ENCODE measurements around the gene PPARA. TPM values are rescaled to one million over a fixed set of nuclear protein-coding genes. Genes with fewer than 3 reads are reported as not detected.

PPARA gene
- total and polyA plus RNA-seq, 2 donors (not counting 1 experiment from before 2014, with no cell fraction given): 10.2 to 17.5 TPM

DNA sequence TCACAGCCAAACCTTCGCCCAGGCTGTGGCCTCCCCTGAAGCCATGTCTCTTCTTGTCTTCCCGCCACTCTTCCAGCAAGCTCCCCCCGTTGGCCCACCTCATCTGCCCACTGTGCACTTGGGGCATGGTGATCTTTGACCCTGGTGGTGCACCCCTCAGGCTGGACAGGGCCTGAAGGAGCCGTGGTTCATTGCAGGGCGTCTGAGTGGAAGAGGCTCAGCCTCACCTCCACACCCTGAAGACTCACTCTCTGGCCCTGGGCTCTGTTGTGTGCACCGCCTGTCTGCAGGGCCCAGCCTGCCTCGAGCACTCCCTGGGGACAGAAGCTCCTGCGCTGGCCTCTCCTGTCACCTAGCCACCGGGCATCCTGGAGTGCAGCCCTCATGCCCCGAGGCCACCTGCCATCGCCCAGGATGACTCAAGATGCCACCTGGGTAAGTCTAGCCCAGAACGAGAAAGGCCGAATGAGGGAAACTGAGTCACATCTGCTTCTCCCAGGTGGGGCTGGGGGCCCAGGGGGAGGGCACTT is 40.8 kb upstream of the PPARA start:
- Histone ChIP-seq H3K4me1 (ENCODE audit: control insufficient read depth, extremely low read depth, insufficient read depth, low read length) (peaks cover 79% of the 10 kb centered on the region), H3K27ac (ENCODE audit: insufficient read depth, low read length) (peak overlapping the region; percentile 54), H3K27me3 (ENCODE audit: control insufficient read depth, insufficient read depth, low read length) (no peaks in the 10 kb centered on the region), H4K20me1 (ENCODE audit: control insufficient read depth, extremely low read depth, insufficient read depth, low read length) (no peaks in the 10 kb centered on the region), H3K9ac (ENCODE audit: insufficient read depth, low read length) (no peak overlapping the region), H3K9me3 (ENCODE audit: control insufficient read depth, insufficient read depth, low read depth, low read length) (no peaks in the 10 kb centered on the region), H3K4me3 (replicated peaks in 1 of 4; ENCODE audit: control extremely low read depth in 1 of 4, insufficient read depth in 1 of 4, low read depth in 3 of 4, low read length in 4 of 4) (no peak overlapping the region), H3K36me3 (ENCODE audit: control insufficient read depth, insufficient read depth, low read length) (peaks cover 84% of the 10 kb centered on the region), H2AFZ (ENCODE audit: low read length) (no peak overlapping the region), H3K4me2 (ENCODE audit: extremely low read depth, insufficient read depth, low read length) (no peak overlapping the region), H3K79me2 (ENCODE audit: control insufficient read depth, insufficient read depth, low read length) (peaks cover 82% of the 10 kb centered on the region)
- no peak for TF ChIP-seq EZH2 (IDR thresholded peaks at IDR 0.05; ENCODE audit: low read length, missing control alignments)
- TF ChIP-seq, protein P1, sequence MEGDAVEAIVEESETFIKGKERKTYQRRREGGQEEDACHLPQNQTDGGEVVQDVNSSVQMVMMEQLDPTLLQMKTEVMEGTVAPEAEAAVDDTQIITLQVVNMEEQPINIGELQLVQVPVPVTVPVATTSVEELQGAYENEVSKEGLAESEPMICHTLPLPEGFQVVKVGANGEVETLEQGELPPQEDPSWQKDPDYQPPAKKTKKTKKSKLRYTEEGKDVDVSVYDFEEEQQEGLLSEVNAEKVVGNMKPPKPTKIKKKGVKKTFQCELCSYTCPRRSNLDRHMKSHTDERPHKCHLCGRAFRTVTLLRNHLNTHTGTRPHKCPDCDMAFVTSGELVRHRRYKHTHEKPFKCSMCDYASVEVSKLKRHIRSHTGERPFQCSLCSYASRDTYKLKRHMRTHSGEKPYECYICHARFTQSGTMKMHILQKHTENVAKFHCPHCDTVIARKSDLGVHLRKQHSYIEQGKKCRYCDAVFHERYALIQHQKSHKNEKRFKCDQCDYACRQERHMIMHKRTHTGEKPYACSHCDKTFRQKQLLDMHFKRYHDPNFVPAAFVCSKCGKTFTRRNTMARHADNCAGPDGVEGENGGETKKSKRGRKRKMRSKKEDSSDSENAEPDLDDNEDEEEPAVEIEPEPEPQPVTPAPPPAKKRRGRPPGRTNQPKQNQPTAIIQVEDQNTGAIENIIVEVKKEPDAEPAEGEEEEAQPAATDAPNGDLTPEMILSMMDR (conservative IDR thresholded peaks at IDR 0.05 in 1 of 2, IDR thresholded peaks at IDR 0.05 in 1 of 2; ENCODE audit: low read depth in 1 of 2, low read length in 2 of 2): no peak
- no peak for DNase-seq (ENCODE audit: low read depth in 2 of 2)

DNA sequence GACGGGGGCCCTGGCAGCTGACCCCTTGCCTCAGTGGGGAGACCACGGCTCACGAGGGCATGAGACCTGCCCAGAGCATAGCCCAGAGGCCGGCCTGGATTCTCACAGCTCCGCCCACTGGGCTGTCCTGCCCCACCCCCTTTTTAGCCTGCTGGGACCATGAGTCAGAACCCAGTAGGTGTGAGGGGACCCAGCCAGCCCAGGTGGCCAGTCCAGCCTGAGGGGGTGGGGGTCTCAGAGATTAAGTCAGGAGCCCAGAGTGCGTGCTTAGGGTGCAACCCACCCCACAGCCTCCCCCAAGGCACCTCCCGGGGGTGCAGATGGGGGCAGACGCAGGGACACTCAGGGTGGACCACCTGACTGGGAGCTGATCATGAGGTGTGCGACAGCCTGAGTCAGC is 40.1 kb upstream of the PPARA start:
- Histone ChIP-seq H3K27me3 (ENCODE audit: control insufficient read depth, insufficient read depth, low read length) (no peaks in the 10 kb centered on the region), H3K4me1 (ENCODE audit: control insufficient read depth, extremely low read depth, insufficient read depth, low read length) (peaks cover 81% of the 10 kb centered on the region), H3K36me3 (ENCODE audit: control insufficient read depth, insufficient read depth, low read length) (peaks cover 84% of the 10 kb centered on the region), H3K4me2 (ENCODE audit: extremely low read depth, insufficient read depth, low read length) (no peak overlapping the region), H3K79me2 (ENCODE audit: control insufficient read depth, insufficient read depth, low read length) (peaks cover 76% of the 10 kb centered on the region), H3K9ac (ENCODE audit: insufficient read depth, low read length) (no peak overlapping the region), H2AFZ (ENCODE audit: low read length) (no peak overlapping the region), H3K27ac (ENCODE audit: insufficient read depth, low read length) (peak overlapping the region; percentile 65), H4K20me1 (ENCODE audit: control insufficient read depth, extremely low read depth, insufficient read depth, low read length) (no peaks in the 10 kb centered on the region), H3K4me3 (replicated peaks in 1 of 4; ENCODE audit: control extremely low read depth in 1 of 4, insufficient read depth in 1 of 4, low read depth in 3 of 4, low read length in 4 of 4) (no peak overlapping the region), H3K9me3 (ENCODE audit: control insufficient read depth, insufficient read depth, low read depth, low read length) (no peaks in the 10 kb centered on the region)
- DNase-seq (ENCODE audit: low read depth in 2 of 2): peak; percentile 49 to 62
- no peak for TF ChIP-seq EZH2 (IDR thresholded peaks at IDR 0.05; ENCODE audit: low read length, missing control alignments)
- TF ChIP-seq, protein P1 (conservative IDR thresholded peaks at IDR 0.05 in 1 of 2, IDR thresholded peaks at IDR 0.05 in 1 of 2; ENCODE audit: low read depth in 1 of 2, low read length in 2 of 2): no peak

DNA sequence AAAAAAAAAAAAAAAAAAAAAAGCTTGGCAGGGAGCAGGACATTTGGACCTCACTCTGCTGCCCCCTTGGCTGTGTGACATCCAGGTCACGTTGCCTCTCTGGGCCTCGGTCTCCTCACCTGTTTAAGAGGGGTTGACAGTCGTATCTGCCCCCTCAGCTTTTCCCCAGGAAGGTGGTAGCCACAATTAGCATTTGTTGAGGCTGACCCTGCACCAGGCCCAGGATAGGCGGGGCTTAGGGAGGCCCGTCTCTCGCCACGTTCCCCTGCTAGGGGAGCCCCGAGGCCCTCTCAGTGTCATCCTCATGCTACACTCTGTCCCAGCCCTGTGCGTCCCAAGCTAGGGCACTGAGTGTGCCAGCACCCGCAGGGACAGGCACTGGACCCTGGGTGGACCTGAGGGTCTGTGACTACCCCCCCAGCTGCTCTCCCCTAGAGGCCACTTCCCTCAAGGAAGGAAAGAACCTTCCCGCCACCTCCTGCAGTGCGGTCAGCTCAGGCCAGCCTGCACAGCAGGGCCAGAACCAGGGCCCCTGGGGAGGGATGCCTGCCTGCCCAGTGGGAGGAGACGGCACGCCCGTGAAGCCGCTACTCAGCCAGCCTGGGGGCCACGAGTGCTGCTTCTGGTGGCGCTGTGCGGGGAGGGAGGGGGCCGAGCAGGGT is 38.5 kb upstream of the PPARA start:
- H3K4me1 ChIP-seq (ENCODE audit: control insufficient read depth, extremely low read depth, insufficient read depth, low read length): peaks cover 71% of the 10 kb centered on the region
- peak overlapping the region; percentile 35 for H3K27ac ChIP-seq (ENCODE audit: insufficient read depth, low read length)
- H3K9me3 ChIP-seq (ENCODE audit: control insufficient read depth, insufficient read depth, low read depth, low read length): no peaks in the 10 kb centered on the region
- H4K20me1 ChIP-seq (ENCODE audit: control insufficient read depth, extremely low read depth, insufficient read depth, low read length): no peaks in the 10 kb centered on the region
- TF ChIP-seq EZH2 (IDR thresholded peaks at IDR 0.05; ENCODE audit: low read length, missing control alignments): no peak
- TF ChIP-seq, protein P1 (conservative IDR thresholded peaks at IDR 0.05 in 1 of 2, IDR thresholded peaks at IDR 0.05 in 1 of 2; ENCODE audit: low read depth in 1 of 2, low read length in 2 of 2): no peak
- peaks cover 61% of the 10 kb centered on the region for H3K79me2 ChIP-seq (ENCODE audit: control insufficient read depth, insufficient read depth, low read length)
- H3K27me3 ChIP-seq (ENCODE audit: control insufficient read depth, insufficient read depth, low read length): no peaks in the 10 kb centered on the region
- peaks cover 75% of the 10 kb centered on the region for H3K36me3 ChIP-seq (ENCODE audit: control insufficient read depth, insufficient read depth, low read length)
- no peak for DNase-seq (ENCODE audit: low read depth in 2 of 2)
- H3K4me3 ChIP-seq (replicated peaks in 1 of 4; ENCODE audit: control extremely low read depth in 1 of 4, insufficient read depth in 1 of 4, low read depth in 3 of 4, low read length in 4 of 4): no peak overlapping the region
- no peak overlapping the region for H3K9ac ChIP-seq (ENCODE audit: insufficient read depth, low read length)
- H3K4me2 ChIP-seq (ENCODE audit: extremely low read depth, insufficient read depth, low read length): no peak overlapping the region
- H2AFZ ChIP-seq (ENCODE audit: low read length): no peak overlapping the region

Measured in fibroblast of lung (primary cell).